Peyer's patch (tissue), 4 donors: ENCODE data around the gene RGL3. TPM values are rescaled to one million over a fixed set of nuclear protein-coding genes. Genes with fewer than 3 reads are reported as not detected.

Experiments used
- DNase-seq, 3 donors: peaks; one replicate each; pipeline ENCODE4 v3.0.0-alpha.2; 2017 to 2019
- H3K27ac ChIP-seq, 4 donors: fragments of 200-600 bp; sonication (generic); one replicate each; pipeline ENCODE4 v1.5.1; 2016 to 2019
- H3K27me3 ChIP-seq, 2 donors: fragments of 200-600 bp; sonication (generic); one replicate each; pipeline ENCODE4 v1.5.1; 2019
- H3K36me3 ChIP-seq, 3 donors: fragments of 200-600 bp; sonication (generic); one replicate each; pipeline ENCODE4 v1.5.1; 2016 to 2019
- H3K4me1 ChIP-seq, 4 donors: fragments of 200-600 bp; sonication (generic); one replicate each; pipeline ENCODE4 v1.5.1; 2016 to 2019
- H3K4me3 ChIP-seq, 4 donors: fragments of 200-600 bp; sonication (generic); 1 replicate in 3 of 4; 2 replicates in 1 of 4; pipeline ENCODE4 v1.5.1; 2016 to 2019; ENCODE audit warnings: mild to moderate bottlenecking in 1 of 4
- H3K9me3 ChIP-seq, 4 donors: fragments of 200-600 bp; sonication (generic); one replicate each; pipeline ENCODE4 v1.5.1; 2016 to 2019; ENCODE audit warnings: mild to moderate bottlenecking in 1 of 4
- CTCF ChIP-seq, 6 experiments: fragments of 450-650 bp in 4 of 6; fragments of 200-600 bp in 2 of 6; sonication (generic) in 1 of 6; IDR thresholded peaks; one replicate each; pipeline ENCODE4 v1.5.1; 2017 to 2019; ENCODE audit warnings: antibody characterized with exemption in 6 of 6, mild to moderate bottlenecking in 3 of 6, moderate library complexity in 1 of 6
- POLR2A ChIP-seq, 2 donors: fragments of 450-650 bp; IDR thresholded peaks; one replicate each; pipeline ENCODE4 v1.5.1; 2017; ENCODE audit warnings: antibody characterized with exemption in 2 of 2, mild to moderate bottlenecking in 2 of 2, moderate library complexity in 2 of 2
- total RNA-seq, 4 donors: library from RNA; depleted of rRNA; stranded (reverse); fragments of >200 nt; gene quantifications; one replicate each; pipeline ENCODE4 v1.1.0, GENCODE V29; 2016

The RGL3 gene
- total RNA-seq, 4 donors from 2014 or later: 2.5 to 51.2 (median 6.3) TPM

- H3K9me3 ChIP-seq: no peaks in the 10 kb centered on the region
- H3K36me3 ChIP-seq: no peaks in the 10 kb centered on the region
- no peak for DNase-seq
- H3K4me3 ChIP-seq: no peak overlapping the region
- H3K27me3 ChIP-seq: no peaks in the 10 kb centered on the region
- no peak for TF ChIP-seq CTCF (IDR thresholded peaks at IDR 0.05)
- TF ChIP-seq POLR2A (IDR thresholded peaks at IDR 0.05): no peak
- H3K4me1 ChIP-seq: peaks cover 3 to 48% (median 14%) of the 10 kb centered on the region in 4 donors
- H3K27ac ChIP-seq: peak overlapping the region in 2 of 4 donors; percentile 13 to 39
These were observed 41.9 kb downstream of the RGL3 start for GRCh38 chr19:11377237-11377636.

DNA sequence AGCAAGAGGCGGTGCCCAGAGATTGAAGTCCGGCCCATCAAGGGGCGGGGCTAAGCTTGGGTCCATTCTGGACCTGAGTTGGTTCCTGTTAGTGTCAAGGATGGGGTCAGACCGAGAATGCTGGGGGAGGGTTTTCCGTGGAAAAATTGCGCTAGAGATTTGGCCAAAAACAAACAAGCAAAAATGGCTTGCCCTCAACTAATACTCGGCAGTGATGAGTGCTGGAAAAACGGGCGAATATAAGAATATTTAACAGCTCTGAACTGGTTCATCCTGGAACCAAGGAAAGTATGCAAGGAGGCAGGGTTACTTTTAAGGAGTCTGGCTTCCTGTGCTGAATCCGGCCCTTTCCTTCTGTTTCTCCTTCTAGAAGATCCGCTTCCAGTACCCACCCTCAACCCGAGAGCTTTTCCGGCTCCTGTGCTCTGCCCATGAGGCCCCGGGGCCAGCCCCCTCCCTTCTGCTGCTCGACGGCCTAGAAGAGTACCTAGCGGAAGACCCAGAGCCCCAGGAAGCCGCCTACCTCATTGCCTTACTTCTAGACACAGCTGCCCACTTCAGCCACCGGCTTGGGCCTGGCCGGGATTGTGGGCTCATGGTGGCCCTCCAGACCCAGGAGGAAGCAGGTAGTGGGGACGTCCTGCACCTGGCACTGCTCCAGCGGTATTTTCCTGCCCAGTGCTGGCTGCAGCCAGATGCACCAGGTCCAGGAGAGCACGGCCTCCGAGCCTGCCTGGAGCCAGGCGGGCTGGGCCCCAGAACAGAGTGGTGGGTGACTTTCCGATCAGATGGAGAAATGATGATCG is 43.8 kb downstream of the RGL3 start:
- H3K4me3 ChIP-seq: peak overlapping the region; percentile 59 to 81 (median 71)
- H3K27me3 ChIP-seq: no peaks in the 10 kb centered on the region
- peak overlapping the region; percentile 89 to 98 (median 96) for H3K27ac ChIP-seq
- DNase-seq: peak in 2 of 3 donors; percentile 76 to 88
- H3K9me3 ChIP-seq: no peaks in the 10 kb centered on the region
- no peaks in the 10 kb centered on the region for H3K36me3 ChIP-seq
- TF ChIP-seq CTCF (IDR thresholded peaks at IDR 0.05) (no peak), POLR2A (IDR thresholded peaks at IDR 0.05) (peak; percentile 45 to 83)
- peaks cover 0 to 36% (median 8%) of the 10 kb centered on the region in 4 donors for H3K4me1 ChIP-seq

DNA sequence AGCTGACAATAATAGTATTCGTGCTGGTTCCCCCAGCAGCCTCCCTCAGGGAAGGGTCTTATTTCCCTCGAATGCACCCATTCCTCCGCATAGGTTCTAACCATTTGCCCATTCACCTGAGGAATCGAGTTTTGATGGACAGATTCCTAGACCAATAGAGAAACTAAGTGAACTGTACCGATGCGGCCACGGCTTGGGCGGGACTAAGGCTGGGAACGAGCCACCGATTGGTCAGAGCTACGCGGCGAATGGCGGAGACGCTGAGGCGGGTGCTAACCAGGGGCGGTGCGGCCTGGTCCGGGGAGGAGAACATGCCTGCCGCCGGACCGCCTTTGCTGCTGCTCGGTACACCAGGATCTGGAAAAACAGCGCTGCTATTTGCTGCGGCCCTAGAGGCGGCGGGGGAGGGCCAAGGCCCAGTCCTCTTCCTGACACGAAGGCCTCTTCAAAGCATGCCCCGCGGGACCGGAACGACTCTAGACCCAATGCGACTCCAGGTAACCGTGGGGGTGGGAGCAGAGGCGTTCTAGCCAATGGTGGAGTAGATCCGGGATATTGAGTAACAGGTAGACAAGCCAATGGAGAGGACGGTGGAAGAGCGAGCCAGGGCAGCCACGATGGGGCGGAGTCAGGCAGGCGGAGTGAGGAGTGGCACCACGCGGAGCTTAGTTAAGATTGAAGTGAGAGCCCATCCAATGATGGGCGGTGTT is 44.5 kb downstream of the RGL3 start, which contains the start of gene SWSAP1:
SWSAP1 (plus strand) TSS at position 234 of the 710 bp plus-strand sequence; CDS start at position 249, 15 bp downstream.
- Histone ChIP-seq H3K27ac (peak within 1 kb of the TSS; percentile 89 to 98 (median 96)), H3K4me3 (peak within 1 kb of the TSS; percentile 59 to 81 (median 71)), H3K36me3 (no peaks in the 10 kb centered on the region), H3K27me3 (no peaks in the 10 kb centered on the region), H3K4me1 (peaks cover 0 to 32% (median 8%) of the 10 kb centered on the region in 4 donors), H3K9me3 (no peaks in the 10 kb centered on the region)
- peak; percentile 98 to 99 (median 99) for DNase-seq
- TF ChIP-seq CTCF (IDR thresholded peaks at IDR 0.05): no peak
- TF ChIP-seq POLR2A (IDR thresholded peaks at IDR 0.05): no peak

DNA sequence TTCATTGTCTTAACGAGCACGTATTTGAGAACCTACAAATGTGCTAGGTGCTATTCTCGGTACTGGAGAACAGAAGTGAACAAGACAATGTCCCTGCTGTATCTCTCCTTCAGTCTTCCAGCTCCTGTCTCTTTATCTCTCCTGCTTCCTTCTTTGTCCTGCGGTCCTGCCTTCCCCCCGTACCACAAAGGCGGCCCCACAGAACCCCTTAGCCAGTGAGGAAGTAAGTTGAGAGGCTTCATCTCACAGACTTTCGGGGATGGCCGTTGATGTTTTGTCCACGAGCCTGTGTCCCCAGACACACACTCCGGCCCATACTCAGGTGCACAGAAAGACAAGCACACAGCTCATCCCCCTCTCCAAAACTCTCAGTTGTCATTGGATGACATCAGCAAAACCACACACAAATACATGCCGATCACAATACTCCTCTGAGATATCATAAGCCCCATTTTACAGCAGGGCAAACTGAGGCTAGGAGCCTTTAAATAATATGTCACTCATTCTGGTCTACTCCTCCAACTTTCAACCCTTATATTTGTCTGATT is 45.2 kb downstream of the RGL3 start:
- H3K36me3 ChIP-seq: no peaks in the 10 kb centered on the region
- H3K9me3 ChIP-seq: no peaks in the 10 kb centered on the region
- TF ChIP-seq CTCF (IDR thresholded peaks at IDR 0.05) (no peak), POLR2A (IDR thresholded peaks at IDR 0.05) (no peak)
- H3K27me3 ChIP-seq: no peaks in the 10 kb centered on the region
- H3K4me3 ChIP-seq: peak overlapping the region; percentile 59 to 81 (median 71)
- H3K4me1 ChIP-seq: peaks cover 0 to 32% (median 8%) of the 10 kb centered on the region in 4 donors
- peak overlapping the region; percentile 89 to 98 (median 96) for H3K27ac ChIP-seq
- DNase-seq: no peak

GRCh38 chr19:11373166-11373884 is 45.8 kb downstream of the RGL3 start:
- H3K27ac ChIP-seq: no peak overlapping the region
- H3K27me3 ChIP-seq: no peaks in the 10 kb centered on the region
- no peaks in the 10 kb centered on the region for H3K36me3 ChIP-seq
- TF ChIP-seq CTCF (IDR thresholded peaks at IDR 0.05) (no peak), POLR2A (IDR thresholded peaks at IDR 0.05) (no peak)
- no peak for DNase-seq
- H3K4me3 ChIP-seq: no peak overlapping the region
- H3K9me3 ChIP-seq: no peaks in the 10 kb centered on the region
- peaks cover 0 to 30% (median 8%) of the 10 kb centered on the region in 4 donors for H3K4me1 ChIP-seq
